Tongue (tissue), 2 donors: ENCODE data around the gene YEATS2. TPM values are rescaled to one million over a fixed set of nuclear protein-coding genes. Genes with fewer than 3 reads are reported as not detected.

Experiments used
- DNase-seq: peaks from one replicate; pipeline ENCODE4 v3.0.0-alpha.2; 2015
- total RNA-seq: library from RNA; depleted of rRNA; stranded (reverse); fragments of >200 nt; gene quantifications from one replicate; pipeline ENCODE4 v1.2.3, GENCODE V29; 2014

The YEATS2 gene
- total RNA-seq, 1 donor from 2014 or later, result 36.5 TPM

GRCh38 chr3:183837390-183837789, 139.8 kb downstream of the YEATS2 start:
- no peak for DNase-seq

GRCh38 chr3:183837894-183838293, 140.3 kb downstream of the YEATS2 start:
- DNase-seq, result no peak

GRCh38 chr3:183839751-183840150, 142.2 kb downstream of the YEATS2 start:
- DNase-seq, result no peak

GRCh38 chr3:183844606-183845005, 147.0 kb downstream of the YEATS2 start:
- DNase-seq, result no peak

GRCh38 chr3:183845090-183845489, 147.5 kb downstream of the YEATS2 start:
- DNase-seq, result no peak

- no peak for DNase-seq
Observed at GRCh38 chr3:183845608-183846288, 148.2 kb downstream of the YEATS2 start.

GRCh38 chr3:183854318-183855035, 156.9 kb downstream of the YEATS2 start:
- no peak for DNase-seq

- no peak for DNase-seq
Observed at GRCh38 chr3:183857863-183858262, 160.3 kb downstream of the YEATS2 start.

Other genes starting within 250 kb of the YEATS2 start
- gene KLHL6, start 142.1 kb upstream of the YEATS2 start, total RNA-seq, result 4.2 TPM
- 221 TPM for gene KLHL24, start 62.2 kb upstream of the YEATS2 start, total RNA-seq
- 27.5 TPM for gene MAP6D1, start 127.8 kb downstream of the YEATS2 start, total RNA-seq
- 41.9 TPM for gene PARL, start 187.1 kb downstream of the YEATS2 start, total RNA-seq